GM06990 (cell line): ENCODE results near the gene TRIM67.

Experiments used
- DNase-seq: peaks from one replicate; pipeline ENCODE4 v3.0.0-alpha.2; 2011; ENCODE audit not compliant: insufficient read length; ENCODE audit errors: extremely low read depth
- H3K27me3 ChIP-seq: replicated peaks from 2 replicates; pipeline ENCODE4 v1.6.0; 2011; ENCODE audit warnings: low read length; ENCODE audit not compliant: control insufficient read depth, insufficient read depth
- H3K36me3 ChIP-seq: 2 replicates; pipeline ENCODE4 v1.5.1; 2011; ENCODE audit warnings: low read length; ENCODE audit not compliant: control insufficient read depth, insufficient read depth
- H3K4me3 ChIP-seq: replicated peaks from 2 replicates; pipeline ENCODE4 v1.5.1; 2011; ENCODE audit warnings: low read depth, mild to moderate bottlenecking, control low read depth, low read length
- CTCF ChIP-seq: IDR thresholded peaks from 2 replicates; pipeline ENCODE4 v1.5.1; 2011; ENCODE audit warnings: low read length, control low read depth, mild to moderate bottlenecking, inconsistent platforms; ENCODE audit not compliant: insufficient read depth, poor library complexity, severe bottlenecking

Gene TRIM67

GRCh38 chr1:231196728-231197127, 34.9 kb downstream of the TRIM67 start:
- Histone ChIP-seq H3K27me3 (no peaks in the 10 kb centered on the region; the same call in 1 of the 2 replicates), H3K4me3 (no peak overlapping the region), H3K36me3 (no peaks in the 10 kb centered on the region)
- TF ChIP-seq CTCF = no peak
- DNase-seq = no peak

- Histone ChIP-seq H3K36me3 (no peaks in the 10 kb centered on the region), H3K27me3 (no peaks in the 10 kb centered on the region; the same call in none of the 2 replicates), H3K4me3 (no peak overlapping the region)
- no peak for TF ChIP-seq CTCF
- DNase-seq = no peak
Measured at GRCh38 chr1:231199868-231200267, 38.0 kb downstream of the TRIM67 start.

DNA sequence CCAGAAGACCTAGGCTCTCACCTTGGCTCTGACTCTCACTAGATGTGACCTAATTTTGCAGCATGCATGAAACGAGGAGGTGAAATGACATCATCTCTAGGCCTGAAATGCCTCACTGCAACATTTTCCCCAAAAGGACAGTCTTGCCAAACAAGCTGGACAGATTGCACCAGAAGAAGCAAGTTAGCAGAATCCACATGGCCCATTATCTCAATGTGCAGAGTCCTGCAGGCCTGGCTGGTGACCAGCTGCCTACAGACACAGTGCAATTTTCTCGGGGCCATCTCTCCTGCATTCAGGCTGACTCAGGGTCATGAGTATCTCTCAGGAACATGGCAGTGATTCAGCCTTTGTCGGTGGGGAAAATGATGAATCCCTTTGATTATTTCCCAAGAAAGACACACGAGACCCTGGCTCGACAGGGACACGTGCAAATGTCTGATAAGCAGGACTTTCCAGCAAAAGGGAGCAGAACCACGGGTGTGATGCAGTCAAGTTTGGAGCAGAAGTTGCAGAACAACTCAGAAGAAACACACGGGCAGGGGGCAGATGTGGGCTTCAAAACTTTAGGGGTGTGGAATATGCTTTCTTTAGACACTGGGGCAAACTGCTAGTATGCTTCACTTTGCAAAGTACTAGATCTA, 38.7 kb downstream of the TRIM67 start:
- Histone ChIP-seq H3K4me3 (no peak overlapping the region), H3K27me3 (no peaks in the 10 kb centered on the region; the same call in none of the 2 replicates), H3K36me3 (no peaks in the 10 kb centered on the region)
- TF ChIP-seq CTCF = no peak
- DNase-seq = no peak

GRCh38 chr1:231201375-231201978, 39.6 kb downstream of the TRIM67 start:
- DNase-seq = no peak
- no peak for TF ChIP-seq CTCF
- Histone ChIP-seq H3K4me3 (no peak overlapping the region), H3K27me3 (no peaks in the 10 kb centered on the region; the same call in none of the 2 replicates), H3K36me3 (no peaks in the 10 kb centered on the region)

DNA sequence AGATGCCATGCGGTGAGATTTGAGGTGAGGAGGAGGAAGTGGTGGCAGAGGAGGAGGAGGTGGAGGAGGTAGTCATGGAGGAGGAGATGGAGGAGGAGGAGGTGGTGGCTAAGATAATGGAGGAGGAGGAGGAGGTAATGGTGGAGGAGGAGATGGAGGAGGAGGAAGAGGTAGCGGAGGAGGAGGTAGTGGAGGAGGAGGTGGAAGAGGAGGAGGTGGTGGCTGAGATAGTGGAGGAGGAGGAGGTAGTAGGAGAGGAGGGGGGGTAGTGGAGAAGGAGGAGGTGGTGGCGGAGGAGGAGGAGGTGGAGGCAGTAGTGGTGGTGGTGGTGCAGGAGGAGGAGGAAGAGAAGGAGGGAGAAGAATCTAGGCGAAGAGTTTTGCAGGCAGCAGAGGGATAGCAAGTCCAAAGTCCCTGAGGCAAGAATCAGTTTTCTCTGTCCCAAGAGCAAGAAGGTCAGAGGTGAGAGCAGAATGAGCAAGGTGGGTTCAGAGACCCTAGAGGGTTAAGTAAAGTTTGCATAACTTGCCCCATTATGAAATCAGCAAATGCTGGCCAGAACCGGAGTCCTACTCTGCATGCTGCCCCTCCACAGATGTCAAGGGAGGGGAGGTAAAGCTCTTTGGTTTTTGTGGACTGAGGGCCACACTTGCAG, 40.2 kb downstream of the TRIM67 start:
- no peaks in the 10 kb centered on the region; the same call in none of the 2 replicates for H3K27me3 ChIP-seq
- no peak for DNase-seq
- no peak overlapping the region for H3K4me3 ChIP-seq
- TF ChIP-seq CTCF = no peak
- H3K36me3 ChIP-seq = no peaks in the 10 kb centered on the region
